Neural cell (in vitro differentiated cells): ENCODE measurements around the gene OVCA2. TPM values are rescaled to one million over a fixed set of nuclear protein-coding genes. Genes with fewer than 3 reads are reported as not detected.

ENCODE experiments used
- H2AFZ ChIP-seq: fragments of 200-600, 300-800 bp; sonication (generic), shearing (Covaris generic); 2 replicates; pipeline ENCODE4 v1.6.0; 2014; ENCODE audit warnings: low read depth, mild to moderate bottlenecking, antibody characterized with exemption, low read length, moderate library complexity
- H3F3A ChIP-seq: fragments of 200-600 bp; shearing (Covaris generic); 2 replicates; pipeline ENCODE4 v1.6.1; 2016; ENCODE audit warnings: mild to moderate bottlenecking, moderate library complexity, mixed read lengths, antibody characterized with exemption, low read length; ENCODE audit not compliant: insufficient read depth, poor library complexity, severe bottlenecking
- H3K27ac ChIP-seq: fragments of 200-600, 300-800 bp; sonication (generic), shearing (Covaris generic); 2 replicates; pipeline ENCODE4 v1.5.1; 2014; ENCODE audit warnings: mild to moderate bottlenecking, low read length, moderate library complexity
- H3K27me3 ChIP-seq: fragments of 300-800, 200-600 bp; sonication (generic), shearing (Covaris generic); 2 replicates; pipeline ENCODE4 v1.6.0; 2014; ENCODE audit warnings: mild to moderate bottlenecking, low read depth, low read length, moderate library complexity; ENCODE audit not compliant: insufficient read depth
- H3K36me3 ChIP-seq: fragments of 300-800, 200-600 bp; sonication (generic), shearing (Covaris generic); 2 replicates; pipeline ENCODE4 v1.5.1; 2014; ENCODE audit warnings: mild to moderate bottlenecking, antibody characterized with exemption, low read length, moderate library complexity; ENCODE audit not compliant: insufficient read depth
- H3K4me2 ChIP-seq: fragments of 300-800, 200-600 bp; sonication (generic), shearing (Covaris generic); 2 replicates; pipeline ENCODE4 v1.6.0; 2014; ENCODE audit warnings: mild to moderate bottlenecking, low read length
- H3K4me3 ChIP-seq: fragments of 300-800, 200-600 bp; sonication (generic), shearing (Covaris generic); 2 replicates; pipeline ENCODE4 v1.5.1; 2014; ENCODE audit warnings: mild to moderate bottlenecking, low read length, moderate library complexity
- H3K79me2 ChIP-seq: fragments of 200-600 bp; shearing (Covaris generic); replicated peaks from 2 replicates; pipeline ENCODE4 v1.6.0; 2014; ENCODE audit warnings: mild to moderate bottlenecking, low read length, moderate library complexity; ENCODE audit not compliant: insufficient read depth
- H3K9ac ChIP-seq: fragments of 300-800, 200-600 bp; sonication (generic), shearing (Covaris generic); 2 replicates; pipeline ENCODE4 v1.6.1; 2016; ENCODE audit warnings: mild to moderate bottlenecking, low read length, mixed read lengths
- H3K9me2 ChIP-seq: fragments of 200-600 bp; shearing (Covaris generic); 2 replicates; pipeline ENCODE4 v1.6.1; 2016; ENCODE audit warnings: mild to moderate bottlenecking, low read length, mixed read lengths; ENCODE audit not compliant: insufficient read depth
- H3K9me3 ChIP-seq: fragments of 200-600, 300-800 bp; sonication (generic), shearing (Covaris generic); 2 replicates; pipeline ENCODE4 v1.6.1; 2016; ENCODE audit warnings: mild to moderate bottlenecking, mixed run types, low read length, moderate library complexity, mixed read lengths
- H4K20me1 ChIP-seq: fragments of 200-600 bp; shearing (Covaris generic); 2 replicates; pipeline ENCODE4 v1.6.1; 2016; ENCODE audit warnings: mild to moderate bottlenecking, mixed run types; ENCODE audit not compliant: insufficient read depth
- CTCF ChIP-seq: fragments of 450-650 bp; IDR thresholded peaks from 2 replicates; pipeline ENCODE4 v1.5.1; 2014; ENCODE audit warnings: antibody characterized with exemption, mild to moderate bottlenecking, moderate library complexity; ENCODE audit not compliant: poor library complexity, severe bottlenecking
- EP300 ChIP-seq: fragments of 450-650 bp; conservative IDR thresholded peaks from 2 replicates; pipeline ENCODE4 v1.6.1; 2014; ENCODE audit warnings: antibody characterized with exemption, mild to moderate bottlenecking, moderate library complexity; ENCODE audit not compliant: poor library complexity, severe bottlenecking
- EZH2 ChIP-seq: fragments of 200-600, 300-800 bp; shearing (Covaris generic), sonication (generic); IDR thresholded peaks from 2 replicates; pipeline ENCODE4 v1.6.1; 2014; ENCODE audit warnings: antibody characterized with exemption, low read length, borderline replicate concordance, mild to moderate bottlenecking; ENCODE audit not compliant: insufficient read depth, poor library complexity, severe bottlenecking
- MXI1 ChIP-seq: fragments of 450-650 bp; conservative IDR thresholded peaks from 2 replicates; pipeline ENCODE4 v1.6.1; 2014; ENCODE audit warnings: antibody characterized with exemption, mild to moderate bottlenecking; ENCODE audit not compliant: poor library complexity, severe bottlenecking
- POLR2AphosphoS5 ChIP-seq: IDR thresholded peaks from 2 replicates; pipeline ENCODE4 v1.6.1; 2012
- RAD21 ChIP-seq: fragments of 450-650 bp; conservative IDR thresholded peaks from 2 replicates; pipeline ENCODE4 v1.6.1; 2014; ENCODE audit warnings: antibody characterized with exemption, mild to moderate bottlenecking, moderate library complexity
- REST ChIP-seq: IDR thresholded peaks from 2 replicates; pipeline ENCODE4 v1.6.1; 2012; ENCODE audit warnings: borderline replicate concordance
- SMC3 ChIP-seq: fragments of 450-650 bp; conservative IDR thresholded peaks from 2 replicates; pipeline ENCODE4 v1.6.1; 2014; ENCODE audit warnings: antibody characterized with exemption, mild to moderate bottlenecking, moderate library complexity; ENCODE audit not compliant: poor library complexity
- TAF1 ChIP-seq: IDR thresholded peaks from 2 replicates; pipeline ENCODE4 v1.6.1; 2012; ENCODE audit warnings: low read depth
- polyA plus RNA-seq: library from polyadenylated mRNA; depleted of rRNA; stranded (reverse); fragments of >200 nt; gene quantifications from 2 replicates; pipeline ENCODE4 v1.2.3, GENCODE V29; 2014

OVCA2 gene
- polyA plus RNA-seq, 1 donor from 2014 or later = 54.4 TPM

GRCh38 chr17:2053380-2054261, 11.8 kb downstream of the OVCA2 start:
- Histone ChIP-seq H3K27me3 (peaks cover 64% of the 10 kb centered on the region), H3K27ac (peak overlapping the region; percentile 24), H2AFZ (no peak overlapping the region), H3K9ac (peak overlapping the region; percentile 59), H3K36me3 (no peaks in the 10 kb centered on the region), H3K4me3 (peak overlapping the region; percentile 64), H3K79me2 (peaks cover 2% of the 10 kb centered on the region), H3K9me3 (peaks cover 5% of the 10 kb centered on the region), H3K4me2 (peak overlapping the region; percentile 25), H4K20me1 (no peaks in the 10 kb centered on the region), H3F3A (no peaks in the 10 kb centered on the region), H3K9me2 (no peaks in the 10 kb centered on the region)
- TF ChIP-seq POLR2AphosphoS5 = peak; percentile 5
- peak; percentile 26 for TF ChIP-seq EP300
- peak; percentile 71 for TF ChIP-seq CTCF
- peak; percentile 42 for TF ChIP-seq MXI1
- TF ChIP-seq RAD21 = no peak
- no peak for TF ChIP-seq TAF1
- TF ChIP-seq SMC3 = peak; percentile 23

GRCh38 chr17:2054262-2054511, 12.4 kb downstream of the OVCA2 start:
- Histone ChIP-seq H3K9me2 (no peaks in the 10 kb centered on the region), H3K27ac (no peak overlapping the region), H2AFZ (no peak overlapping the region), H4K20me1 (no peaks in the 10 kb centered on the region), H3F3A (no peaks in the 10 kb centered on the region), H3K9ac (peak overlapping the region; percentile 59), H3K4me2 (no peak overlapping the region), H3K4me3 (peak overlapping the region; percentile 64), H3K27me3 (peaks cover 69% of the 10 kb centered on the region), H3K79me2 (no peaks in the 10 kb centered on the region), H3K36me3 (no peaks in the 10 kb centered on the region), H3K9me3 (peaks cover 5% of the 10 kb centered on the region)
- TF ChIP-seq EP300 = no peak
- TF ChIP-seq MXI1 = no peak
- no peak for TF ChIP-seq POLR2AphosphoS5
- no peak for TF ChIP-seq REST
- TF ChIP-seq TAF1 = no peak
- no peak for TF ChIP-seq SMC3
- TF ChIP-seq CTCF = no peak
- no peak for TF ChIP-seq RAD21
- no peak for TF ChIP-seq EZH2
